Omental fat pad (tissue), 4 donors: ENCODE results near the gene NMRK2. TPM values are rescaled to one million over a fixed set of nuclear protein-coding genes. Genes with fewer than 3 reads are reported as not detected.
A peak's percentile ranks its signal among the peaks of the same experiment; 100 is the strongest.
"Not testable (repeated sequence)": the region's sequence is repeated elsewhere in the genome, so short reads cannot be mapped to it uniquely, and the experiment has no call there.

Experiments used
- ATAC-seq: fragments of 150-250 bp; one replicate; pipeline ENCODE4 v1.9.1; 2016; ENCODE audit warnings: mild to moderate bottlenecking, moderate library complexity; ENCODE audit not compliant: low FRiP score
- DNase-seq: peaks from one replicate; pipeline ENCODE4 v3.0.0-alpha.2; 2019; ENCODE audit warnings: low spot score
- total RNA-seq, 4 donors: library from RNA; depleted of rRNA; stranded (reverse); fragments of >200 nt; gene quantifications; one replicate each; pipeline ENCODE4 v1.1.0, GENCODE V29; 2016
- TF ChIP-seq, protein P1 (sequence below), 3 donors: fragments of 450-650 bp; IDR thresholded peaks; one replicate each; pipeline ENCODE4 v1.5.1; 2016 to 2017; ENCODE audit warnings: antibody characterized with exemption in 3 of 3, mild to moderate bottlenecking in 3 of 3, moderate library complexity in 2 of 3

Gene NMRK2
- total RNA-seq, 4 donors from 2014 or later: not detected

DNA sequence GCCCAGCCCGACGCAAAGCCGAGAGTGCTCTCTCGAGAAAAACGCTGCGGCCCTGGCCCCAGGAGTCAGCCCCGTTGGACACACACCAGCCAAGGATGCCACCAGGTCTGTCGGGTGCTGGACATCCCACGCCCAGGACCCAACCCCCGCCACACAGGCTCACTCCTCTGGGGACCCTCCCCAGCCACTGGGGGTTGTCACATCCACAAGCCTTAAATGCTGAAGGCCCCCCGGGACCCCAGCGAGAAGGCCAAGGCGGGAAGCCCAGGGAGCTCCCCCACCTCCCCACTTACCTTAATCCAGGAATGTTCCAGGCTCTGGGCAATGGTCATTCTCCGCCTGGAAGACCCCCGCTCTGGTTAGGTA lies 26.9 kb downstream of the NMRK2 start:
- no peak for DNase-seq
- TF ChIP-seq, protein P1, sequence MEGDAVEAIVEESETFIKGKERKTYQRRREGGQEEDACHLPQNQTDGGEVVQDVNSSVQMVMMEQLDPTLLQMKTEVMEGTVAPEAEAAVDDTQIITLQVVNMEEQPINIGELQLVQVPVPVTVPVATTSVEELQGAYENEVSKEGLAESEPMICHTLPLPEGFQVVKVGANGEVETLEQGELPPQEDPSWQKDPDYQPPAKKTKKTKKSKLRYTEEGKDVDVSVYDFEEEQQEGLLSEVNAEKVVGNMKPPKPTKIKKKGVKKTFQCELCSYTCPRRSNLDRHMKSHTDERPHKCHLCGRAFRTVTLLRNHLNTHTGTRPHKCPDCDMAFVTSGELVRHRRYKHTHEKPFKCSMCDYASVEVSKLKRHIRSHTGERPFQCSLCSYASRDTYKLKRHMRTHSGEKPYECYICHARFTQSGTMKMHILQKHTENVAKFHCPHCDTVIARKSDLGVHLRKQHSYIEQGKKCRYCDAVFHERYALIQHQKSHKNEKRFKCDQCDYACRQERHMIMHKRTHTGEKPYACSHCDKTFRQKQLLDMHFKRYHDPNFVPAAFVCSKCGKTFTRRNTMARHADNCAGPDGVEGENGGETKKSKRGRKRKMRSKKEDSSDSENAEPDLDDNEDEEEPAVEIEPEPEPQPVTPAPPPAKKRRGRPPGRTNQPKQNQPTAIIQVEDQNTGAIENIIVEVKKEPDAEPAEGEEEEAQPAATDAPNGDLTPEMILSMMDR (IDR thresholded peaks at IDR 0.05): no peak
- ATAC-seq: no peak

DNA sequence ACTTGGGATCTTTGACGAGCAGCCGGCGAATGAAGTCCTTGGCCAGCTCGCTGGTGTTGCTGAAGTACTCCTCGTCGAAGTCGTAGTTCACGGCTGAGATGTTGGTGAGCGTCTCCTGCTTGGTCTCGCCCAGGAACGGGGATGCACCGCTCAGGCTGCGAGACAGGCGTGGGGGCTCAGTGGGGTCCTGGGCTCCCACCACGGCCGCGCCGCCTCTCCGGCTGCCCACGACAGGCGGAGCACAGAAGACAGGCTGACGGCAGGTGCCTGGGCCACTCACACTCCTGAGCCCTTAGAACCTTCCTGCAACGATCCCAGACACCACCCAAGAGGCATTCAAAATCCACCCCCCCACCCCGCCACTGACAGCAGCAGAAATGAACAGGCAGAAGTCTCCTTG lies 28.1 kb downstream of the NMRK2 start:
- DNase-seq: no peak
- ATAC-seq: no peak
- TF ChIP-seq, protein P1 (IDR thresholded peaks at IDR 0.05): no peak

DNA sequence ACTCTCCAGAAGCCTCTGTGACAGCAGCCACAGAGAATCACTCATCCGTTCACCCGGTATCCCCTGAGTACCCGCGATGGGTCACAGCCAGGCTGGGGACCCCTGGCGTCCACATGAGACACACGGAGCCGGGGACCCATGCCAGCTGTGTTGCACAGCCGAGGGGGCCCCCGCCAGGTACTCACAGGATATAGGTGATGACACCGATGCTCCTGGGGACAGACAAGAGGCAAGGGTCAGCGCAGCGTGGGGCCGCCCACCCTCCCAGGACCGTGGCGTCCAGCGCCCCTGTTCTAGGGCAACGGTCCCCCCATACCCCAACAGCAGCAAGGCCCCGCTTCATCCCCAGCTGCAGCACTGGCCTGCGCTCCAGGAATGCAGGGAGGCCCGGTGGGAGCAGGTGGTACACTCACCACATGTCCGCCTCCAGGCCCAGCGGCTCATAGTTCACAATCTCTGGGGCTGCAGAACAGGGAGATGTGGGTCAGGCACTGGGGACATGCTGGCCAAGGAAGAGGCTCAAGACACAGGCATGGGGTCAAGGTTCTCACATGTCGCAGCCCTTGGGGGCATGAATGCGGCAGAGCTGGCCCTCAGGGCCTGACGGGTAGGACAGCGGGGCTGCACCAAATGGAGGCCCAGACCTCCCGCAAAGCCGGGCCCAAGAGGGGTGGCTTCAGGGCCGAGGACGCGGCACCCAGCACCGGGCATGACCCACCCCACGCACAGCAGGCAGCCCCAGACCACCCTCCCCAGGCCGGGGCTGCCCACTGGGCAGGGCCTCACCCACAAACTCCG lies 30.8 kb downstream of the NMRK2 start:
- TF ChIP-seq, protein P1 (IDR thresholded peaks at IDR 0.05): no peak
- ATAC-seq: no peak
- DNase-seq: no peak

DNA sequence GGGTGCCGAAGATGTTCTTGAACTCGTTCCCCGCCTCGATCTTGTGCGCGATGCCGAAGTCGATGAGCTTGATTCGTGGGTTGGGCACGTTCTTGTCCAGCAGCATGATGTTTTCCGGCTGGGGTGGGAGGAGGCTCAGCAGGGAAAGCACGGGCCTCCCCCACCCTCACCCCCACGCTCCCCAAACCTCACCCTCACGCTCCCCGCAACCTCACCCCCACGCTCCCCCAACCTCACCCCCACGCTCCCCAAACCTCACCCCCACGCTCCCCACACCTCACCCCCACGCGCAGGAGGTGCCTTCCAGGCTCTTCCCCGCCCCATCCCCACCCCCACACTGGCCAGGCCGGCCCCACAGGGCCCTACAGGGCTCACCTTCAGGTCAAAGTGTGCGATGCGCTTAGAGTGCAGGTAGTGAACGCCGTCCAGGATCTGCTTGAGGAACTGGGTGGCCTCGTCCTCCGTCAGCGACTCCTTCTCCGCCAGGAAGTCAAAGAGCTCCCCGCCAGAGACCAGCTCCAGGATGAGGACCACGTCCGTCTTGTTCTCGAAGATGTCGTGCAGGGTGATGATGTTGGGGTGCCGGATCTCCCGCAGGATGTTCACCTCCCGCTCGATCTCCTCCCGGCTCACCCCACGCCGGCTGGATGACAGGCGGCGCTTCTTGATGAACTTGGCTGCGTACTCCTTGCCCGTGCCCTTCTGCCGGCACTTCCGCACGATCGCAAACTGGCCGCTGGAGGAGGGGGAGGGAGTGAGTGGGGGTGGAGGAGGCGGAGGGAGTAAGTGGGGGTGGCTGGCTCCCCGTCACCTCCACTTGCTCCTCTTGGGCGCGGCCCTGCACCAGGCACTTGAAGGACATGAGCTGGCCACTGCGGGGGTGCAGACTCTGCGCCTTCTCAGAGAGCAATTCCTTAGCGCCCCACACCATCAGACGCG lies 31.7 kb downstream of the NMRK2 start:
- ATAC-seq (peak; percentile 17), DNase-seq (no peak)
- TF ChIP-seq, protein P1 (IDR thresholded peaks at IDR 0.05): no peak

DNA sequence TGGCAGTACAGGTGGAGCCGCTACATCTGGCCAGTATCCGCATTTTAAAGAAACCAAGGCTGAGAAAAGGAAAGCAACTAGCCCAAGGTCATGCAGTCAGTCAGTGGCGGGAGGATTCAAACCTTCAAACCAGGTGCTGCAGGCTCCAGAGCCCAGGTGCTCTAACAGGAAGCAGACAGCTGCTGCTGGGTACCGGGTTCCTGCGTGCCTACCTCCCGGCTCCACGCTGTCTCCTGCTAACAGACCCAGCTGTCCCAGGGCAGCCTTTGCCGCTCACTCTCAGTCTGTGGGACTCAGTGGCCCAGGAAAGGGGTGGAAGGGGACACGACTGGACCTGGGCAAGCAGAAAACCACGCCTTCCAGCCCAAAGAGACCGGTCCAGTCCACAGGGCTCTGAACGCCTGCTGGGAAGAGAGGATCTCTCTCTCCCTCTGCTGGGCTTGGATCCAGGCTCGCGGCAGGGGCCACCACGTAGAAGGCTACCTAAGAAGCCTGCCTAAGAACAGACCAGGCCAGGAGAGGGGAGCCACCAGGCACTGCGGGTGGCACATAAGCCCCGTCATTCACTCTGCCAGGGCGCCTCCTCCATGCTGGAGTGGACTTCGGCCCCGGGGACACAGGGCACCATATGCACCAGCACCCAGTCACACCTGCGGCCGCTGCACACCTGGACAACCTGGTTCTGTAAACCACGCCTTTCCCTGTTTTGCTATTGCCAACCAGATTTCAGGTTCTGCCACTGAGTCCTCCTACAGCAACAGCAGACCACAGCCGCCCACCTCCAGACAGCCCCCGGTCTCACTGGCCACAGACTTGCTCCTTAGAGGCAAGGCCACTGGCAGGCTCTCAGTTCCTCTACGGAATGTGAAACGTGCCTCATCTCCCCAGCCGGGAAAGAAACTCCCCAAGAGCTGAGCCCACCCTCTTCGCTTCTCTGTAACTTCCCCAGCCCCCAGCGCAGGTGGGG lies 33.5 kb downstream of the NMRK2 start:
- no peak for ATAC-seq
- no peak for DNase-seq
- TF ChIP-seq, protein P1 (IDR thresholded peaks at IDR 0.05): no peak

DNA sequence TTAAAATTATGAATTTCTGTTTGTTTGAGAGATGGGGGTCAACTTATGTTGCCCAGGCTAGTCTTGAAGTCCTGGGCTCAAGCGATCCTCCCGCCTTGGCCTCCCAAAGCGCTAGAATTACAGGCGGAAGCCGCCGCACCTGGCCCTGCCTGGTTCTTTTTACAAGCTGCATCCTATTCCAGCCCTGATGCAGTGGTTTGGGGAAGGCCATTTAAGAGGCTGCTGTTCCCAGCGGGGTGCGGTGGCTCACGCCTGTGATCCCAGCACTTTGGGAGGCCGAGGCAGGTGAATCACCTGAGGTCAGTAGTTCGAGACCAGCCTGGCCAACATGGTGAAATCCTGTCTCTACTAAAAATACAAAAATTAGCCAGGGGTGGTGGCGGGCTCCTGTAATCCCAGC lies 35.1 kb downstream of the NMRK2 start:
- DNase-seq, ATAC-seq: not testable (repeated sequence)
